Motor neuron (in vitro differentiated cells): Measurements from ENCODE around the gene MYRIP. TPM values are rescaled to one million over a fixed set of nuclear protein-coding genes. Genes with fewer than 3 reads are reported as not detected.

Experiments used
- ATAC-seq, 8 experiments: fragments of 200-7000 bp; cut with Tn5 transposase; replicated peaks in 6 of 8; 2 replicates each; pipeline ENCODE4 v1.8.0; 2021; ENCODE audit warnings: mild to moderate bottlenecking in 8 of 8, moderate library complexity in 8 of 8
- H3K27ac ChIP-seq, 2 donors: fragments of 250-450 bp; sonication (Bioruptor Pico); 2 replicates each; pipeline ENCODE4 v1.9.0; 2021; ENCODE audit warnings: antibody characterized with exemption in 2 of 2, mild to moderate bottlenecking in 2 of 2, moderate library complexity in 1 of 2
- H3K4me1 ChIP-seq, 2 donors: fragments of 250-450 bp; sonication (Bioruptor Pico); replicated peaks in 1 of 2; 2 replicates each; pipeline ENCODE4 v1.6.1; 2021; ENCODE audit warnings: antibody characterized with exemption in 2 of 2, mild to moderate bottlenecking in 2 of 2, moderate library complexity in 1 of 2
- H3K4me3 ChIP-seq, 5 donors: fragments of 250-450 bp; sonication (Bioruptor Pico); 2 replicates each; pipeline ENCODE4 v1.9.0; 2021; ENCODE audit warnings: antibody characterized with exemption in 5 of 5, mild to moderate bottlenecking in 5 of 5, moderate library complexity in 4 of 5
- WGBS, 10 experiments: fragments of 450-650 bp; shearing (Covaris generic); methylation state at CpG; one replicate each; pipeline ENCODE4 v1.0.0; 2022; 5-methylcytosine and 5-hydroxymethylcytosine counted together
- in situ Hi-C, 9 experiments: fragments of 400-800 bp; cut with MboI; loops; one replicate each; pipeline ENCODE4 v1.15.0; 2021; ENCODE audit warnings: low sequenced_read_pairs in 9 of 9, low pct_unique_long_range_greater_than_20kb in 2 of 9; ENCODE audit not compliant: unreplicated experiment in 9 of 9
- total RNA-seq, 8 experiments: library from RNA; unstranded; fragments of 300-600 nt; gene quantifications; 2 replicates each; pipeline versions ENCODE4 v1.2.3 to v1.2.4, GENCODE V29; 2022

The MYRIP gene
- total RNA-seq, 8 experiments from 2014 or later = 1.5 to 10.1 (median 3.2) TPM

GRCh38 chr3:39882111-39882510 is 72.7 kb downstream of the MYRIP start:
- in situ Hi-C loops = no loop called here
- WGBS, 10 experiments = 14 to 88% (median 50%) methylated on average over 1 of the region's 1 CpG; no CpG with 5 or more reads in 6 of the 10 experiments
- Histone ChIP-seq H3K4me3 (no peak overlapping the region), H3K27ac (no peak overlapping the region), H3K4me1 (no peaks in the 10 kb centered on the region)
- no peak for ATAC-seq

DNA sequence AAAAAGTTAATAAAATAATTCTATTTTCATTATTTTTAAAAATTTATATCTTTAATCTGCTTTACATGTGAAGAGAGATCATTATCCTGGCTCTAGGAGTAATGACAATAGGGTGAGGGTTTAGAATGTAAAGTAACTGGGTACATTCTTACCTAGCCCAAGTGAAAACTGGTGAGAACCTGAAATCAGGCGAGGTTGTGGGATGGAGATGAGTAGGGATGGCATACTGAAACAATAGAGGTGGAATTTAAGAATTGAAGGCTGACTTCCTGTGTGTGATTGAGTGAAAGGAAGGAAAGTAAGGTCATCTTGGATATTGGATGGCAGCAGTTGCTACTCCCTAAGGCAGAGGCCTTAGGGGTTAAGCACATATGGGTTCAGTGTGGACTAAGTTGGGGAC is 82.7 kb downstream of the MYRIP start:
- Histone ChIP-seq H3K4me1 (no peaks in the 10 kb centered on the region), H3K27ac (no peak overlapping the region), H3K4me3 (no peak overlapping the region)
- 11 to 100% (median 72%) methylated on average over 1 of the region's 1 CpG; no CpG with 5 or more reads in 5 of the 10 experiments for WGBS, 10 experiments
- no peak for ATAC-seq
- in situ Hi-C loops = no loop called here

DNA sequence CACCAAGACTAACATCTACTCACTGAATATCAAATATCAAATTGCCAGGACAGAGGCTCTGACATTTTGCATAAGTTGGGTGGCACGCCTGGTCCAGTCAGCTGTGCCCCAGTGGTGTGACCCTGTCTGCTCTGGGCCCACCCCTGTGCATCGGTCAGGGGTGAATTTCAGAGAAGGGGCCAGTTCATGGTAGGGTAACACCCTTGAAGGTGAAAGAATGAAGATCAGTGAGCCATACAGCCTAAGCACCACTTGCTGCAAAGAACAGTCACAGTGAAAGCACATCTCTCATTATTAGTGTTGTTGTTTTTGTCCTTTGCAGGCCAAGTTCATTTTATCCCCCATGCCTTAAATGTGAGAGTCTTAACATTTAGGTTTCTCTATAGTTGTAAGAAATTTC is 86.8 kb downstream of the MYRIP start:
- H3K27ac ChIP-seq = no peak overlapping the region
- in situ Hi-C loops = no loop called here
- no peak overlapping the region for H3K4me3 ChIP-seq
- no peaks in the 10 kb centered on the region for H3K4me1 ChIP-seq
- WGBS, 10 experiments = 80 to 83% (median 80%) methylated on average over 1 to 2 of the region's 2 CpGs; no CpG with 5 or more reads in 6 of the 10 experiments
- ATAC-seq = peak in 1 of 8 experiments; percentile 23

- Histone ChIP-seq H3K4me3 (no peak overlapping the region), H3K4me1 (no peaks in the 10 kb centered on the region), H3K27ac (no peak overlapping the region)
- WGBS, 10 experiments = 34 to 100% (median 84%) methylated on average over 2 to 4 of the region's 4 CpGs; no CpG with 5 or more reads in 2 of the 10 experiments
- ATAC-seq = no peak
- in situ Hi-C loops = no loop called here
Measured at GRCh38 chr3:39900462-39901002, 91.1 kb downstream of the MYRIP start.

DNA sequence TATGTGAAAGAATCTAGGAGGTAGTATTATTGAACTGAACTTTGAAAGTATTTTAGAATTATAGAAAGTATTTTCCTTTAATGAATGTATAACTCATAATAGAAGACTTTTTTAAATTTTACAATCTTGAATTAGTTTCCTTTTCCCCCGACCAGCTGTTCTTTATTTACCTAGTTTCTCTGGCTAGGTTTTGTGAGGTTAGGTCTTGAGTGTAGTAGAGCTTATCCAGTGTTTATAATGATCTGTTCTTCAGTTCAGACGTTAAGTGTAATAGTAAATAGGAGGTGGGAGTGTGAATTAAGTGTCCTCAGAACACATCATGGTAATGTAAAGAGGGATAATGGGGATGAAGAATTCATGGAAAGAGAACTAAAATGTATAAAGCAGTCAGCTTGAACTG is 93.8 kb downstream of the MYRIP start:
- WGBS, 10 experiments = 0 to 65% (median 32%) methylated on average over 1 to 2 of the region's 2 CpGs; no CpG with 5 or more reads in 1 of the 10 experiments
- no peak for ATAC-seq
- Histone ChIP-seq H3K4me3 (no peak overlapping the region), H3K4me1 (no peaks in the 10 kb centered on the region), H3K27ac (no peak overlapping the region)
- in situ Hi-C loops = no loop called here

DNA sequence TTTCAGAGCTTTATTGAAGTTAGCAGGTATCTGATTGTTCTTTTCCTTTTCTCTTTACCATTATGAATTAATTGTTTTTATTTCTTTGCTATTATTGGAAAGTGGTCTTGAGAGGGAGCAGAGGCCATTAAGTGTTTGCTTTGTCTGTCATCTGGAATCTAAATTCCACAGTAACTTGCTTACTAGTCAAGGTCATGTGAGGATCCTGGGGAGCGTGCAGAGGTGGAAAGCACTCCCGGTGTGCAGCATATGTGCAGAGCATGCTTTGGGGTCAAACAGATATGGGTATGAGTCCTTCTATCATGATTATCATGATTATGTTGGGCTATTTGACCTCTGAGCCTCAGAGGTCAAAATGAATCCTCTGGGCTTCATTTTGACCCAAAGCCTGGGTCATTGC is 96.4 kb downstream of the MYRIP start:
- no peak overlapping the region for H3K27ac ChIP-seq
- ATAC-seq = no peak
- in situ Hi-C loops = no loop called here
- H3K4me1 ChIP-seq = no peaks in the 10 kb centered on the region
- no peak overlapping the region for H3K4me3 ChIP-seq
- WGBS, 10 experiments = 0 to 100% (median 77%) methylated on average over 1 to 2 of the region's 2 CpGs; no CpG with 5 or more reads in 2 of the 10 experiments

- peak in 1 of 8 experiments; percentile 29 for ATAC-seq
- in situ Hi-C loops = no loop called here
Measured at GRCh38 chr3:39907981-39908380, 98.6 kb downstream of the MYRIP start.

DNA sequence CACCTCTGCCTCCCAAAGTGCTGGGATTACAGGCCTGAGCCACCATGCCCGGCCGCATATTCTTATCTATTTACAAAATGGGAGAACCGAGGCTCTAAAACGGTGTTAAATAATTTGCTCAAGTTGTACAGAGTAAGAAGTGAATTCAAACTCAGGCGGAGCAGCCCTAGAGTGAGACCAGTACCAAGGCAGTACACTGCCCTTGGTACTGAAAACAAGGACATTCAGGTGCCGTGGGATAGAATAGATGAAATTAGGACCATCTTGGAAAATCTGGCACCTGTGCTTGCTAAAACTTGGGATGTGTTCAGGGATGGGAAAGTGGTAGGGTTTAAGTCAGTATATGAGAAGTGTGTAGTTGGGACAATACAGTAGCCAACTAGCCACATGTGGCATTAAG is 100.7 kb downstream of the MYRIP start:
- H3K4me1 ChIP-seq = no peaks in the 10 kb centered on the region
- ATAC-seq = no peak
- WGBS, 10 experiments = 68 to 100% (median 84%) methylated on average over 1 to 6 of the region's 6 CpGs; no CpG with 5 or more reads in 2 of the 10 experiments
- no peak overlapping the region for H3K4me3 ChIP-seq
- in situ Hi-C loops = no loop called here
- H3K27ac ChIP-seq = no peak overlapping the region

More at GRCh38 chr3:39907981-39908380, 98.6 kb downstream of the MYRIP start:
- H3K27ac ChIP-seq = no peak overlapping the region
- WGBS, 10 experiments = 33 to 78% (median 50%) methylated on average over 1 to 2 of the region's 4 CpGs; no CpG with 5 or more reads in 6 of the 10 experiments
- H3K4me3 ChIP-seq = no peak overlapping the region
- H3K4me1 ChIP-seq = no peaks in the 10 kb centered on the region

DNA sequence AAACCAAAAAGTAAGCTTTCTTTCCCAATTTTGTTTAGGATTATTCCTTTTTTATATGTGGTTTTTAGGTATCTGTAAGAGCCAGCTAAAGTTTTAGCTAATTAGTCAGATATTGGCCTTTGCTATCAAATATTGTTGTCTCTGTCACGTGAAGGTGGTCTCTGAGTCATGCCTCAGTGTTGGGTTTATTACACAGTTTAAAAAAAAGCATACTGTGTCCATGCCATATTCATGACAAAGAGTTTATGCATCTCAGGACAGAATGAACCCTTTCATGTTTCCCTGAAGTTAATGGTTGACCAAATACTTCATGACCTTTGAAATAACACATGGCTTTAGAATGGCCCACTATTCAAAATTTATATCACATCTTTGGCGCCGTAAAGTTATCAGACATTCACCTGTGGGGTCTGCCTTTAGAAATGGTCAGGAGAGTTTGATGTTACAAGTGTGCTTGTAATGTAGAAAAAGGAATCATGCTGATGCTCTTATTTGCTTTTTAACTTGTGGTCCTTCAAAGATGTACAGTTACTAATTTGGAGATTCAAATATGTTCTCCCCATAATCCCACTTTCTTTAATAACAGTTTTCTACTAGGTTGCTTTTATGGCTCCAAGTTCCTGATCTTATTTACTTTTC is 101.5 kb downstream of the MYRIP start:
- Histone ChIP-seq H3K4me3 (no peak overlapping the region), H3K27ac (no peak overlapping the region), H3K4me1 (no peaks in the 10 kb centered on the region)
- no peak for ATAC-seq
- in situ Hi-C loops = no loop called here
- whole genome bisulfite sequencing, 10 experiments = 20 to 94% (median 65%) methylated on average over 1 to 3 of the region's 3 CpGs

DNA sequence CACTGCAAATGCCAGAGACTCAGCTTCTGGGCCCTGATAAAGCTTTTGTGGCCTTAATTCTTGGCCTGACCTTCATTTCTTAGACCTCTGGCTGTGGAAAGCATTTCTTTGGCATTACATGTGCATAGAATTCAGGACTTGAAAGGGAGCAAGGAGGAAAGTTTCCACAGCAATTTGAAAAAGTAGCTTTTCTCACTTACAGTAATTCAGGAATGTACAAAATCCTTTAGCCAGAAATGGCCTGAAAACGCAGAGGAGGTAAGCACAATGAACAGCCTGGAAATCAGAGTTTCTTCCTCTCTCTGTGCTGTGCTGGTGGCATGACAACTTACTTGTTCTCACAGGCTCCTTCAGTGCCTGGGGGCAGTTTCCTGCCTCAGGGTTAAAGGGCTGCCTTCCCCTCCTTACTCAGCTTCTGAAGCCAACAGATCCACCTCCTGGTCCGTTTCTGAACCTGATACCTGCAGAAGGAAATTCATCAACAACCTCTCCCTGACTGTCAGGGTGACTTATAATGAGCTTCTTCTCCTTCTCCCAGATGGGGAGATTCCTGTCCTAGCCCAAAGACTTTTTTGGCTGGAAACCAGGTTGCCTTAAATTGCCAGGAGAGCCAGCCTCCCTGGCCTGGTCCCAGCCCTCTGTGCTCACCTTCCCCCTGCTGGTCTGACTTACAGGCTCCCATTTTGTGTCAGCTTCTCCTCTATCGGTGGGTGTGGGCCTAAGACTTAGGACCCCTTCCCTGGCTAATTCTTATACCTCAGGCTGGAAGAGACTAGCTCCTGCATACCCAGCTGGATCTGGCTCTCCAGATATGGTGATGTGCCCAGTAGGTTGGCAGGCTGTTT is 102.3 kb downstream of the MYRIP start:
- H3K27ac ChIP-seq = no peak overlapping the region
- H3K4me3 ChIP-seq = no peak overlapping the region
- peak in 1 of 8 experiments; percentile 37 for ATAC-seq
- in situ Hi-C loops = no loop called here
- no peaks in the 10 kb centered on the region for H3K4me1 ChIP-seq
- 7 to 100% (median 83%) methylated on average over 1 to 2 of the region's 3 CpGs; no CpG with 5 or more reads in 5 of the 10 experiments for WGBS, 10 experiments

- no peak for ATAC-seq
- H3K4me1 ChIP-seq = no peaks in the 10 kb centered on the region
- in situ Hi-C loops = no loop called here
- WGBS, 10 experiments = 0 to 83% (median 55%) methylated on average over 1 to 2 of the region's 2 CpGs; no CpG with 5 or more reads in 3 of the 10 experiments
- H3K4me3 ChIP-seq = no peak overlapping the region
- no peak overlapping the region for H3K27ac ChIP-seq
Measured at GRCh38 chr3:39915027-39915426, 105.6 kb downstream of the MYRIP start.

GRCh38 chr3:39917065-39917773 is 107.8 kb downstream of the MYRIP start:
- H3K4me3 ChIP-seq = no peak overlapping the region
- WGBS, 10 experiments = 11 to 100% (median 89%) methylated on average over 1 of the region's 1 CpG; no CpG with 5 or more reads in 1 of the 10 experiments
- no peak for ATAC-seq
- H3K4me1 ChIP-seq = no peaks in the 10 kb centered on the region
- in situ Hi-C loops = no loop called here
- no peak overlapping the region for H3K27ac ChIP-seq

DNA sequence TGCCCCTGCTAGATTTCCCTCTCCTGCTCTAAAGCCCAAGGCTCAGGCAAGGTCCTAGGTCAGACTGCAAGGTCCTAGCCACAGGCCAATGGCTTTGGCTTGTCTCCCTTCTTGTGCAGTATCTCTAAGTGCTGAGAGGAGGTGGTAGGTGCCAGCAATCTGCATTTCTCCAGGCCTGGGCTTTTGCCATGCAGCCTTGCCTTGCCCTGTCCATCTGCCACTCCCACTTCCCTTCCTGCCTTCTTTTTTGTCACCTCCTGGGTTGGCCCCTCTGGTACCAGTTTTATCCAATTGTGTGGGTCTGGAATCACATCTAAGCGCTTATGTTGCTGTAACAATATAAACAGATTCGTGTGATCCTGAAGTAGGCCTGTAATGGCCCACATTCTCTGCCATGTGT is 109.9 kb downstream of the MYRIP start:
- no peak for ATAC-seq
- 80 to 90% (median 87%) methylated on average over 1 to 2 of the region's 2 CpGs; no CpG with 5 or more reads in 6 of the 10 experiments for WGBS, 10 experiments
- in situ Hi-C loops = no loop called here
- Histone ChIP-seq H3K27ac (no peak overlapping the region), H3K4me3 (no peak overlapping the region), H3K4me1 (no peaks in the 10 kb centered on the region)
